ENCODE results near the gene PTPRZ1.

The PTPRZ1 gene

GRCh38 chr7:121891731-121892130 is 18.8 kb downstream of the PTPRZ1 start:
- DNase-seq (ENCODE audit: low spot score), result no peak

- DNase-seq (ENCODE audit: low spot score), result no peak
Measured at GRCh38 chr7:121901026-121901425, 28.1 kb downstream of the PTPRZ1 start.

- no peak for DNase-seq (ENCODE audit: low spot score)
Measured at GRCh38 chr7:121904120-121904519, 31.2 kb downstream of the PTPRZ1 start.

- no peak for DNase-seq (ENCODE audit: low spot score)
Measured at GRCh38 chr7:121908042-121908441, 35.1 kb downstream of the PTPRZ1 start.

- DNase-seq (ENCODE audit: low spot score), result no peak
Measured at GRCh38 chr7:121909716-121910345, 36.9 kb downstream of the PTPRZ1 start.

GRCh38 chr7:121913947-121914675 is 41.1 kb downstream of the PTPRZ1 start:
- no peak for DNase-seq (ENCODE audit: low spot score)

- no peak for DNase-seq (ENCODE audit: low spot score)
Measured at GRCh38 chr7:121914676-121915279, 41.8 kb downstream of the PTPRZ1 start.

GRCh38 chr7:121916211-121916610 is 43.2 kb downstream of the PTPRZ1 start:
- DNase-seq (ENCODE audit: low spot score), result no peak

- no peak for DNase-seq (ENCODE audit: low spot score)
Measured at GRCh38 chr7:121919986-121920385, 47.0 kb downstream of the PTPRZ1 start.

- no peak for DNase-seq (ENCODE audit: low spot score)
Measured at GRCh38 chr7:121924269-121925186, 51.6 kb downstream of the PTPRZ1 start.

- DNase-seq (ENCODE audit: low spot score), result no peak
Measured at GRCh38 chr7:121931149-121931902, 58.4 kb downstream of the PTPRZ1 start.

- DNase-seq (ENCODE audit: low spot score), result no peak
Measured at GRCh38 chr7:121932768-121933167, 59.8 kb downstream of the PTPRZ1 start.

GRCh38 chr7:121936951-121937623 is 64.1 kb downstream of the PTPRZ1 start:
- DNase-seq (ENCODE audit: low spot score), result no peak

- DNase-seq (ENCODE audit: low spot score), result no peak
Measured at GRCh38 chr7:121938429-121938996, 65.6 kb downstream of the PTPRZ1 start.

GRCh38 chr7:121940918-121941317 is 68.0 kb downstream of the PTPRZ1 start:
- no peak for DNase-seq (ENCODE audit: low spot score)

- no peak for DNase-seq (ENCODE audit: low spot score)
Measured at GRCh38 chr7:121941830-121942229, 68.9 kb downstream of the PTPRZ1 start.

- no peak for DNase-seq (ENCODE audit: low spot score)
Measured at GRCh38 chr7:121945066-121945465, 72.1 kb downstream of the PTPRZ1 start.

GRCh38 chr7:121945480-121946236 is 72.7 kb downstream of the PTPRZ1 start:
- no peak for DNase-seq (ENCODE audit: low spot score)

GRCh38 chr7:121953164-121953563 is 80.2 kb downstream of the PTPRZ1 start:
- no peak for DNase-seq (ENCODE audit: low spot score)

- no peak for DNase-seq (ENCODE audit: low spot score)
Measured at GRCh38 chr7:121953601-121954000, 80.6 kb downstream of the PTPRZ1 start.
